Epithelial cell of prostate (primary cell): ENCODE data around the gene MCOLN3.
"Not testable (repeated sequence)": the region's sequence is repeated elsewhere in the genome, so short reads cannot be mapped to it uniquely, and the experiment has no call there.

Source experiments
- DNase-seq: peaks from one replicate; pipeline ENCODE4 v3.0.0-alpha.2; 2011; ENCODE audit warnings: low read depth, low spot score
- H3K27ac ChIP-seq: fragments of 450-650 bp; 2 replicates; pipeline ENCODE4 v1.5.1; 2017; ENCODE audit warnings: mild to moderate bottlenecking

Gene MCOLN3

DNA sequence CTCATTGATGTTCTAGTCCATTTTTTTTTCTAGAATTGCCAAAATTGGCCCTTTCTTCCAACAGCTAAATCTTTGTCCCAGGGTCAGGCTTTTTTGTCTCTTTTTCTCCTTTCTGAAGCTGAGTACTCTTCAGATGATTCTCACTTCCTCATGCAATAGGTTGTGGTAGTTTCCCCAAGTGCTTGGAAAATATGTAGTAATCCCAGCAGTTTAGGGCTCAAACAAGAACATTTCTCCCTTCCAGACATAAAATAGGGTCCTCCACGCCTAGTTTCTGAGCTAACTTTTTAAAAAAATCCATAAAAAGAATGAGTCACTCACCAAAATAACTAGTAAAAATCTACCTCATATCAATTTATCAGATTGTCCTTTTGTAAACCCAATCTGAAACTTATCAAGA is 10.0 kb upstream of the MCOLN3 start:
- no peak overlapping the region for H3K27ac ChIP-seq
- no peak for DNase-seq

- DNase-seq: no peak
These were observed 6.4 kb upstream of the MCOLN3 start for GRCh38 chr1:85054664-85055063.

DNA sequence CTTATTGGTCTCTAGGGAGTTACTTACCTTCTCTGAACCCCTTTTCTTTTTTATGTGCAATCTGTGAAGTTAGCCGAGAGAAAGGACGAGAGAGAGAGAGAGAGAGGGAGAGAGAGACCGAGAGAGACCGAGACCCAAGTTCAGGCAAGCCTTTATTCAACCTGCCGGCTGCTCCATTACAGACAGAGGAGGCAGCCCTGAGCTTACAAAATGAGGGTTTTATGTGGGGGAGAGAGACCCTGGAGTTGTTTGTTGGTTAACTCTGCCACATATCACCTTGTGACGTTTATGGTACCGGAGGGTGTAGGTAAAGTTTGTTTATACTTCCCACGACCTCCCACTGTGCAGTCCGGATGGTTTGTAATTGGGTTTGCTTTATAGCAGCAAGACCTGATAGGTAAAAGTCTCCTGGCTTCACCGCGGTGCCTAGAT is 1.5 kb upstream of the MCOLN3 start:
- H3K27ac ChIP-seq: no peak overlapping the region
- DNase-seq: no peak

More at GRCh38 chr1:85054664-85055063, 6.4 kb upstream of the MCOLN3 start:
- H3K27ac ChIP-seq: no peak overlapping the region

DNA sequence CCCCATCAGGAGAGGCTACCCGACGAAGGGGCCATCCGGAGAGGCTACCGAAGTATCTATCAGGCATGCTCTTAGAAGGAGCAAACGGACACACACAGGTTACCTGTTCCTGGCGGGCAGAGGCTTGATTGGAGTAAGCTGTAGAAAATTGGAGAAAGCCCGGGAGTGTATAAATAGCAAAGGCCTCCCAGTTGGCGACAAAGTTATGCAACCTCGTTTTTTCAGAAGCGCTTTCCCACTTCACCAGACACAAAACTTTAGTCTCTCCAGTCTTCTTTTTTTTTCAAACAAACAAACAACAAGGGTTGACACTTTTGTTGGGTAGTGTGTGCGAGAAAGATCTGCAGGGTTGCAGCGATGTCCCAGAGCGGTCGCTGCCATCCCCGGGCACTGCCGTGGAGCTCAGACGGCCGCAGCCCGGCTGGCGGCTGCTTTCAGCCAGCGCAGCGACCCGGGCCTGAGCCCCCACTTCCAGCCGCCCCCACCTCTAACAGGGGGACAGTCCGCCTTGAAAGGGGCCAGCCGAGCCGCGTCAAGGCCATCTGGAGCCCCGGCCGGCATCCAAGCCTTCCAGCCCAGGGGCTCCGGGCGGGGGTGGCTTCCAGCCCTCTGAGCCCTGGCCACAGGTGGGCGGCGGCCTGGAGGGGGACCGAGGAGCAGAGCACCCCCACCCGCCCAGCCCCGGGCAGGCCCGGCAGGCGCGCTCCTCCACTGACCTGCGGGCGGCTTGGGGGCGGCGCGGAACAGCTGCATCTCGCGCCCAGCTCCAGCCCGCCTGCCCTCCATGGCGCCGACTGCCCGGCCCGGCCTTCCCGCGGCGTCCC is 616 bp downstream of the MCOLN3 start:
- no peak overlapping the region for H3K27ac ChIP-seq
- DNase-seq: no peak

DNA sequence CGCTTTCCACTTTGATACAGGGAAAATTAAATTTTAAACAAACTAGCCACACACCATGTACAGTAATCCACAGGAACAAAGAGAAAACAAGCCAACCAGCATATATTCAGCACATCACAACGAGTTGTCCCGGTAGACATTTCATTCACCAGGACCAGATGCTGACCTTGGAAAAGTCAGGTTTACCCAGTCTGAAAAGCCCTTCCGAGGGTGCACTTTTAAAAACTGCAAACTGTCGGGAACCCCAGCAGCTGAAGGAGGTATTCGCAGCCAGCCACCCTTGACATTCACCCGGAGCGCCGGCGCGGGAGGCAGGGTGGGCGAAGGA is 1.2 kb downstream of the MCOLN3 start:
- no peak for DNase-seq
- no peak overlapping the region for H3K27ac ChIP-seq

DNA sequence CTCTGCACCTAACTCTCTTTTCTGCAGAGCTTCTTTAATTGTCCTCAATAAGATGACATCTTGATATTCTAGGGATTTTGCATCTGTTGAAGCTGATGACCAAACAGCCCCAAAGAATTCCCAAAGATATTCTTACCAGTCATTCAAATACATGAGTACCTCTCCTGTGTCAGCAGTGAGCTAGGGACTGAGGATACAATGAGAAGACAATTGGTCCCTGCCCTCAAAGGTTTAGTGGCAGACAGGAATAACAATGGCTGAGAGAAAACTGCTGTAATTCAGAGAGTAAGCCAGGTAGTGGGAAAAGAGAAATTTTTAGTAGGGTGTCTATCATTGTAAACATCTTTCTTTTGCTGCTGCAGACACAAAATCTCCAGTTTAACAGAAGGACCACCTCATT is 5.9 kb downstream of the MCOLN3 start:
- no peak for DNase-seq
- no peak overlapping the region for H3K27ac ChIP-seq

- DNase-seq: no peak
- H3K27ac ChIP-seq: no peak overlapping the region
These were observed 6.5 kb downstream of the MCOLN3 start for GRCh38 chr1:85041793-85042192.

GRCh38 chr1:85033221-85033620 is 15.1 kb downstream of the MCOLN3 start:
- no peak for DNase-seq
- H3K27ac ChIP-seq: no peak overlapping the region

DNA sequence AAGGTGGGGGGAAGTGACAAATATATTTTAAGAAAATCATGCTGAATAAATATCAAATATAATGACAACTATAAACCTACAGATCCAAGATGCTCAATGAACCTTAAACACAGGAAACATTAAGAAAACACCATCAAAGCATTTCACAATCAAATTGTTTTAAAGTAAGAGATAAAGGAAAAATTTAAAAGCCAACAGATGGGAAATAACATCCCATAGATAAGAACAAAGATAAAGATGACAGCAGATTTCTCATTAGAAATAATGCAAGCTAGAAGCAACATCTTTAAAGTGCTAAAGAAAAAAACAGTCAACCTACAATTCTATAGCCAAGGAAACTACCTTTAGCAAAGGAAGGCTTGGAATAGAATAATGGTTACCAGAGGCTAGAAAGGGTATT is 17.8 kb downstream of the MCOLN3 start:
- H3K27ac ChIP-seq: no peak overlapping the region

GRCh38 chr1:85028151-85028550 is 20.1 kb downstream of the MCOLN3 start:
- DNase-seq: no peak
- no peak overlapping the region for H3K27ac ChIP-seq

More for the DNA sequence above, 17.8 kb downstream of the MCOLN3 start:
- no peak for DNase-seq

- DNase-seq: no peak
- no peak overlapping the region for H3K27ac ChIP-seq
These were observed 20.9 kb downstream of the MCOLN3 start for GRCh38 chr1:85027242-85027983.

GRCh38 chr1:85025940-85026339 is 22.4 kb downstream of the MCOLN3 start:
- H3K27ac ChIP-seq: no peak overlapping the region
- no peak for DNase-seq

- no peak overlapping the region for H3K27ac ChIP-seq
- DNase-seq: no peak
These were observed 23.6 kb downstream of the MCOLN3 start for GRCh38 chr1:85024736-85025135.

- no peak overlapping the region for H3K27ac ChIP-seq
- no peak for DNase-seq
These were observed 25.6 kb downstream of the MCOLN3 start for GRCh38 chr1:85022700-85023099.

- no peak for DNase-seq
- no peak overlapping the region for H3K27ac ChIP-seq
These were observed 28.3 kb downstream of the MCOLN3 start for GRCh38 chr1:85019994-85020393.

GRCh38 chr1:85015826-85016225 is 32.5 kb downstream of the MCOLN3 start:
- no peak overlapping the region for H3K27ac ChIP-seq
- DNase-seq: no peak

DNA sequence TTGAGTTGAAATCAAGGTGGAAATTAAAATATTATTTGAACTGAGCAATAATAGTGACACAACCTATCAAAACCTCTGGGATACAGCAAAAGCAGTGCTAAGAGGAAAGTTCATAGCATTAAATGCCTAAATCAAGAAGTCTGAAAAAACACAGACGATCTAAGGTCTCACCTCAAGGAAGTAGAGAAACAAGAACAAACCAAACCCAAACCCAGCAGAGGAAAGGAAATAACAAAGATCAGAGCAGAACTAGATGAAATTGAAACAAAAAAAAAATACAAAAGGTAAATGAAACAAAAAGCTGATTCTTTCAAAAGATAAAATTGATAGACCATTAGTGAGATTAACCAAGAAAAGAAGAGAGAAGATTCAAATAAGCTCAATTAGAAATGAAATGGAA is 42.7 kb downstream of the MCOLN3 start:
- not testable (repeated sequence) for H3K27ac ChIP-seq, DNase-seq

DNA sequence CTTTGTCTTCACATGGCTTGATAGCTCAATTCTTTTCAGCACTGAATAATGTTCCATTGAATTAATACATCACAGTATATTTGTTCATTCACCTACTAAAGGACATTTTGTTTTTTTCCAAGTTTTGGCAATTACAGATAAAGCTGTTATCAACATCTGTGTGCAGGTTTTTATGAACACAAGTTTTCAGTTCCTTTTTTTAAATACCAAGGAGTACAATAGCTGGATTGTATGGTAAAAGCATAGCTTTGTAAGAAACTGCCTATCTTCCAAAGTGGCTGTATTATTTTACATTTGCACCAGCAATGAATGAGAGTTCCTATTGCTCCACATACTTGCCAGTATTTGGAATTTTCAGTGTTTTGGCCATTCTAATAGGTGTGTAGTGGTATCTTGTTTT is 46.6 kb downstream of the MCOLN3 start:
- no peak for DNase-seq

DNA sequence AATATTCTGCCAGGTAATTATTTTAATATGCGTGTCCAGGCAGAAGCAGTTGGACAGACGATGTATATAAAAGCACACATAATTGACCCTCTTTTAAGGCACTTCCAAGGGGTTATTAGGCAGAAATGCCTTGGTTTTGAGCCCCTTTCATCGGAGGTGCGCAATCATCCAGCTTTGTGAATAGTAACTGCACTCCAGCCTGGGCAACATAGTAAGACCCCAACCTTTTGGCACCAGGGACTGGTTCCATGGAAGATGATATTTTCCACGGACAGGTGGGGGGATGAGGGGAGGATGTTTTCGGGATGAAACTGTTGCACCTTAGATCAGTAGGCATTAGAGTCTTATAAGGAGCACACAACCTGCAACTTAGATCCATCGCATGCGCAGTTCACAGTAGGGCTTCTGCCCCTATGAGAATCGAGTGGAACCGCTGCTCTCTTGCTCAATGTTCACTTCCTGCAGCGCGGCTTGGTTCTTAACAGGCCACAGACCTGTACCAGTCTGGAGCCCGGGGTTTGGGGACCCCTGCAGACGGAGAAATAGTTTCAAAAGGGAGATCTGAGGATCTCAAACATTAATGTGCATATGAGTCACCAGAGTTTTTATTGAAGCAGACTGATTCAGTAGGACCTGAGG is 49.5 kb downstream of the MCOLN3 start:
- H3K27ac ChIP-seq: no peak overlapping the region
- no peak for DNase-seq

More for the DNA sequence above, 46.6 kb downstream of the MCOLN3 start:
- H3K27ac ChIP-seq: no peak overlapping the region

- H3K27ac ChIP-seq: no peak overlapping the region
- DNase-seq: no peak
These were observed 50.4 kb downstream of the MCOLN3 start for GRCh38 chr1:84997667-84998600.
